K562 (cell line): ENCODE data around the gene PPFIA3. TPM values are rescaled to one million over a fixed set of nuclear protein-coding genes. Genes with fewer than 3 reads are reported as not detected.

Experiments used
- ARNT ChIP-seq, 2 experiments: fragments of 450-650 bp; IDR thresholded peaks; 2 replicates each; pipeline ENCODE4 v1.6.1; 2016; ENCODE audit warnings: mild to moderate bottlenecking in 1 of 2
- CBX2 ChIP-seq: fragments of 200-600 bp; sonication (generic); IDR thresholded peaks from one replicate; pipeline ENCODE4 v1.6.1; 2012; ENCODE audit warnings: mild to moderate bottlenecking, low read length, inconsistent platforms; ENCODE audit not compliant: insufficient read depth, poor library complexity, severe bottlenecking
- CCAR2 ChIP-seq: fragments of 200-400 bp; formaldehyde crosslinking; IDR thresholded peaks from 2 replicates; pipeline ENCODE4 v1.6.1; 2017; ENCODE audit warnings: mild to moderate bottlenecking, low read depth, low read length
- CEBPB ChIP-seq: fragments of 450-650 bp; IDR thresholded peaks from 2 replicates; pipeline ENCODE4 v1.6.1; 2016; ENCODE audit warnings: missing genetic modification characterization, missing compliant biosample characterization
- FOSL1 ChIP-seq: fragments of 200-800 bp; sonication (Bioruptor generic); conservative IDR thresholded peaks from 2 replicates; pipeline ENCODE4 v1.6.1; 2016; ENCODE audit warnings: missing genetic modification characterization, missing compliant biosample characterization
- HMG20B ChIP-seq: fragments of 250-450 bp; sonication (Bioruptor Pico); IDR thresholded peaks from 2 replicates; pipeline ENCODE4 v1.5.0; 2021; ENCODE audit warnings: mild to moderate bottlenecking
- MCM3 ChIP-seq: fragments of 450-650 bp; IDR thresholded peaks from 2 replicates; pipeline ENCODE4 v1.6.1; 2016
- MTA2 ChIP-seq: fragments of 450-650 bp; IDR thresholded peaks from 2 replicates; pipeline ENCODE4 v1.6.1; 2016; ENCODE audit warnings: low read depth
- RHOXF2B ChIP-seq: fragments of 250-450 bp; sonication (Bioruptor Pico); conservative IDR thresholded peaks from 2 replicates; pipeline ENCODE4 v1.5.1; 2021
- SAFB2 ChIP-seq: fragments of 200-400 bp; formaldehyde crosslinking; IDR thresholded peaks from 2 replicates; pipeline ENCODE4 v1.6.1; 2018; ENCODE audit warnings: borderline replicate concordance, low read length, low read depth, moderate library complexity; ENCODE audit not compliant: severe bottlenecking
- SMARCB1 ChIP-seq: IDR thresholded peaks from 2 replicates; pipeline ENCODE4 v1.6.1; 2011; ENCODE audit warnings: improper control_type of control experiment, low read depth; ENCODE audit not compliant: insufficient read length
- SRSF9 ChIP-seq: fragments of 200-400 bp; formaldehyde crosslinking; IDR thresholded peaks from 2 replicates; pipeline ENCODE4 v1.6.1; 2017; ENCODE audit warnings: low read depth, low read length, borderline replicate concordance
- THRAP3 ChIP-seq: fragments of 450-650 bp; IDR thresholded peaks from 2 replicates; pipeline ENCODE4 v1.6.1; 2016; ENCODE audit warnings: mild to moderate bottlenecking, inconsistent platforms, borderline replicate concordance
- ZNF143 ChIP-seq: sonication (generic); formaldehyde crosslinking; IDR thresholded peaks from 2 replicates; pipeline ENCODE4 v1.9.0; 2022; ENCODE audit warnings: mild to moderate bottlenecking, missing genetic modification reagents
- polyA plus RNA-seq, 8 experiments: library from polyadenylated mRNA; depleted of rRNA in 4 of 8; stranded (reverse) in 5 of 8; unstranded in 3 of 8; fragments of >200 nt; fragmentation: Nextera tagmentation in 2 of 8; fragmentation: Illumina TruSeq in 1 of 8; extraction: Ambion mirVana in 2 of 8; extraction: Trizol in 1 of 8; gene quantifications; 2 replicates each; pipeline versions ENCODE4 v1.2.1 to v1.2.3, GENCODE V29; 2011 to 2014; ENCODE audit warnings: inconsistent platforms in 1 of 8, missing spikeins in 1 of 8
- total RNA-seq, 7 experiments: library from RNA; depleted of rRNA in 6 of 7; stranded (reverse); fragments of >200 nt in 6 of 7; fragmentation: Illumina TruSeq in 2 of 7; extraction: Trizol in 2 of 7; gene quantifications; 2 replicates each; pipeline versions ENCODE4 v1.2.1 to v1.2.3, GENCODE V29; 2011 to 2021; ENCODE audit warnings: low replicate concordance in 1 of 7
- TF ChIP-seq, protein P1 (sequence below): fragments of 450-650 bp; IDR thresholded peaks from 2 replicates; pipeline ENCODE4 v1.7.0; 2016; ENCODE audit warnings: borderline replicate concordance
- TF ChIP-seq, protein P2 (sequence below), 2 experiments: fragments of 150-350 bp in 1 of 2; IDR thresholded peaks; 2 replicates each; pipeline ENCODE4 v1.6.1; 2012 to 2016; ENCODE audit warnings: low read depth in 2 of 2, low read length in 2 of 2, mild to moderate bottlenecking in 1 of 2, moderate library complexity in 1 of 2
- TF ChIP-seq, protein P3 (sequence below): fragments of 450-650 bp; IDR thresholded peaks from 2 replicates; pipeline ENCODE4 v1.6.1; 2016; ENCODE audit warnings: low read depth, mild to moderate bottlenecking, moderate library complexity

PPFIA3 gene
- total and polyA plus RNA-seq, 9 of the 15 experiments (the other 6 are each of a cell fraction or from before 2014, with no cell fraction given), result 0.10 to 53.0 (median 17.6) TPM

DNA sequence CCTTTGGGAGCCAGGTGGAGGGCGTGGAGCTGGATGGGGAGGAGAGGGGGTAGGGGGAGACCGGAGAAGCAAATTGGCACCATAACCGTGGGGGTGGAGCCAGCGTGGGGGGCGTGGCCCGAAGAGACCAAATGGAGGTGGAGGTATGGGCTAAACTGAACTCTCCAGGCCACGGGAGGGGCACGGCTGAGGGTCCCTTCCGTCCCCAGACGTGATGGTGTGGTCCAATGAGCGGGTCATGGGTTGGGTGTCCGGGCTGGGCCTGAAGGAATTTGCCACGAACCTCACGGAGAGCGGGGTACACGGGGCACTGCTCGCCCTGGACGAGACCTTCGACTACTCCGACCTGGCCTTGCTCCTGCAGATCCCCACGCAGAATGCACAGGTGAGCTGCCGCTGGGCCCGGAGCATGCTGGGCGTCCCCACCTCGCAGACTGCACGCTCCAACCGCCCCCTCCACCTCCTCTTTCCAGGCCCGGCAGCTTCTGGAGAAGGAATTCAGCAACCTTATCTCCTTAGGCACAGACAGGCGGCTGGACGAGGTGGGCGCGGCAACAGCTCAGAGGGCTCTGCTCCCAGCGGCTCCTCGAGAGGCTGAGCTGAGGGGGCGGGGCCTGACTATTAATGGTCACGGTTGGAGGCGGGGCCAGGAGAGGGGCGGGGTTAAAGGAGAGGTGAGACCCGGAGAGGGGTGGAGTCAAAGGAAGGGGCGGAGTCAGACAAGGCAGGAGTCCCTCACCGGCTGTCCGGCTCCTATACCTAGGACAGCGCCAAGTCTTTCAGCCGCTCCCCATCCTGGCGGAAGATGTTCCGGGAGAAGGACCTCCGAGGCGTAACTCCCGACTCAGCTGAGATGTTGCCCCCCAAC lies 29.7 kb downstream of the PPFIA3 start (continued):
- TF ChIP-seq CCAR2 (no peak), ARNT (IDR thresholded peaks at IDR 0.05) (no peak), HMG20B (no peak), FOSL1 (no peak), RHOXF2B (CRISPR knock-in tag) (no peak), CBX2 (no peak), ZNF143 (no peak), SRSF9 (no peak), MCM3 (no peak), SAFB2 (no peak), CEBPB (tag) (no peak), MTA2 (peak; percentile 20; the same call in 1 of the 2 replicates), THRAP3 (no peak), SMARCB1 (no peak)
- TF ChIP-seq, protein P1, sequence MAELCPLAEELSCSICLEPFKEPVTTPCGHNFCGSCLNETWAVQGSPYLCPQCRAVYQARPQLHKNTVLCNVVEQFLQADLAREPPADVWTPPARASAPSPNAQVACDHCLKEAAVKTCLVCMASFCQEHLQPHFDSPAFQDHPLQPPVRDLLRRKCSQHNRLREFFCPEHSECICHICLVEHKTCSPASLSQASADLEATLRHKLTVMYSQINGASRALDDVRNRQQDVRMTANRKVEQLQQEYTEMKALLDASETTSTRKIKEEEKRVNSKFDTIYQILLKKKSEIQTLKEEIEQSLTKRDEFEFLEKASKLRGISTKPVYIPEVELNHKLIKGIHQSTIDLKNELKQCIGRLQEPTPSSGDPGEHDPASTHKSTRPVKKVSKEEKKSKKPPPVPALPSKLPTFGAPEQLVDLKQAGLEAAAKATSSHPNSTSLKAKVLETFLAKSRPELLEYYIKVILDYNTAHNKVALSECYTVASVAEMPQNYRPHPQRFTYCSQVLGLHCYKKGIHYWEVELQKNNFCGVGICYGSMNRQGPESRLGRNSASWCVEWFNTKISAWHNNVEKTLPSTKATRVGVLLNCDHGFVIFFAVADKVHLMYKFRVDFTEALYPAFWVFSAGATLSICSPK, result no peak
- TF ChIP-seq, protein P2, sequence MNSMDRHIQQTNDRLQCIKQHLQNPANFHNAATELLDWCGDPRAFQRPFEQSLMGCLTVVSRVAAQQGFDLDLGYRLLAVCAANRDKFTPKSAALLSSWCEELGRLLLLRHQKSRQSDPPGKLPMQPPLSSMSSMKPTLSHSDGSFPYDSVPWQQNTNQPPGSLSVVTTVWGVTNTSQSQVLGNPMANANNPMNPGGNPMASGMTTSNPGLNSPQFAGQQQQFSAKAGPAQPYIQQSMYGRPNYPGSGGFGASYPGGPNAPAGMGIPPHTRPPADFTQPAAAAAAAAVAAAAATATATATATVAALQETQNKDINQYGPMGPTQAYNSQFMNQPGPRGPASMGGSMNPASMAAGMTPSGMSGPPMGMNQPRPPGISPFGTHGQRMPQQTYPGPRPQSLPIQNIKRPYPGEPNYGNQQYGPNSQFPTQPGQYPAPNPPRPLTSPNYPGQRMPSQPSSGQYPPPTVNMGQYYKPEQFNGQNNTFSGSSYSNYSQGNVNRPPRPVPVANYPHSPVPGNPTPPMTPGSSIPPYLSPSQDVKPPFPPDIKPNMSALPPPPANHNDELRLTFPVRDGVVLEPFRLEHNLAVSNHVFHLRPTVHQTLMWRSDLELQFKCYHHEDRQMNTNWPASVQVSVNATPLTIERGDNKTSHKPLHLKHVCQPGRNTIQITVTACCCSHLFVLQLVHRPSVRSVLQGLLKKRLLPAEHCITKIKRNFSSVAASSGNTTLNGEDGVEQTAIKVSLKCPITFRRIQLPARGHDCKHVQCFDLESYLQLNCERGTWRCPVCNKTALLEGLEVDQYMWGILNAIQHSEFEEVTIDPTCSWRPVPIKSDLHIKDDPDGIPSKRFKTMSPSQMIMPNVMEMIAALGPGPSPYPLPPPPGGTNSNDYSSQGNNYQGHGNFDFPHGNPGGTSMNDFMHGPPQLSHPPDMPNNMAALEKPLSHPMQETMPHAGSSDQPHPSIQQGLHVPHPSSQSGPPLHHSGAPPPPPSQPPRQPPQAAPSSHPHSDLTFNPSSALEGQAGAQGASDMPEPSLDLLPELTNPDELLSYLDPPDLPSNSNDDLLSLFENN (IDR thresholded peaks at IDR 0.05; ENCODE audit: low read depth in 2 of 2, low read length in 2 of 2), result 0 out of 4 replicates have a peak, but pooled peaks of 1 of the 2 experiments have one; percentile 30
- TF ChIP-seq, protein P3, sequence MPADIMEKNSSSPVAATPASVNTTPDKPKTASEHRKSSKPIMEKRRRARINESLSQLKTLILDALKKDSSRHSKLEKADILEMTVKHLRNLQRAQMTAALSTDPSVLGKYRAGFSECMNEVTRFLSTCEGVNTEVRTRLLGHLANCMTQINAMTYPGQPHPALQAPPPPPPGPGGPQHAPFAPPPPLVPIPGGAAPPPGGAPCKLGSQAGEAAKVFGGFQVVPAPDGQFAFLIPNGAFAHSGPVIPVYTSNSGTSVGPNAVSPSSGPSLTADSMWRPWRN, result no peak
